AG09309 (cell line): ENCODE data around the gene MEF2B.

Experiments used
- DNase-seq: peaks from one replicate; pipeline ENCODE4 v3.0.0-alpha.2; 2010; ENCODE audit warnings: low read depth
- H3K4me3 ChIP-seq: 2 replicates; pipeline ENCODE4 v1.5.1; 2011; ENCODE audit warnings: mild to moderate bottlenecking, low read depth, low read length, moderate library complexity; ENCODE audit not compliant: control insufficient read depth
- TF ChIP-seq, protein P1 (sequence below): IDR thresholded peaks from 2 replicates; pipeline ENCODE4 v1.5.1; 2011; ENCODE audit warnings: mild to moderate bottlenecking, low read depth, low read length, inconsistent platforms; ENCODE audit not compliant: insufficient read depth, control insufficient read depth; ENCODE audit errors: missing control alignments

The MEF2B gene

DNA sequence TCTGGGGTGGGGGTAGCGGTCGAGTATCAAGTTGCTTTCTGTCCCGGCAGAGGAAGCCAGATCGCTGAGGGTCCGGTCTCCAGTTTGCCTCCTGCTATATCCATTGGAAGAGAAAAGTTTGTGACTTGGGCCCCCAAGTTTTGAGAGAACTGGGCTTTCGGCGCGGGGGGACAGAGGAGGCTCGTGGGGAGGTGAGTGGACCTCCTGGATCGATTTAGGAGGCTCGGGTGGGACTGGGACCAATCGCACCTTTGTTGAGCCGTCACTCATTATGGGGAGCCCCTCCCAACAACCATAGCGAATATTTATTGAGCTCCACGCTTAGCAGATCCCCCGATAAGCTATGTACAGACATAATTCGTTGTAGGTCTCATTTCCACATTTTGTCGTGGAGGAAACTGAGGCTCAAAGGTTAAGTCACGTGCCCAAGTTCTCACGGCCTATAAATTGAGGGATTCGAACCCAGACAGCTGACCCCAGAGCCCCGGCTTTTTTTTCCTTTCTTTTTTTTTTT lies 22.9 kb upstream of the MEF2B start:
- peak overlapping the region; percentile 99 for H3K4me3 ChIP-seq

DNA sequence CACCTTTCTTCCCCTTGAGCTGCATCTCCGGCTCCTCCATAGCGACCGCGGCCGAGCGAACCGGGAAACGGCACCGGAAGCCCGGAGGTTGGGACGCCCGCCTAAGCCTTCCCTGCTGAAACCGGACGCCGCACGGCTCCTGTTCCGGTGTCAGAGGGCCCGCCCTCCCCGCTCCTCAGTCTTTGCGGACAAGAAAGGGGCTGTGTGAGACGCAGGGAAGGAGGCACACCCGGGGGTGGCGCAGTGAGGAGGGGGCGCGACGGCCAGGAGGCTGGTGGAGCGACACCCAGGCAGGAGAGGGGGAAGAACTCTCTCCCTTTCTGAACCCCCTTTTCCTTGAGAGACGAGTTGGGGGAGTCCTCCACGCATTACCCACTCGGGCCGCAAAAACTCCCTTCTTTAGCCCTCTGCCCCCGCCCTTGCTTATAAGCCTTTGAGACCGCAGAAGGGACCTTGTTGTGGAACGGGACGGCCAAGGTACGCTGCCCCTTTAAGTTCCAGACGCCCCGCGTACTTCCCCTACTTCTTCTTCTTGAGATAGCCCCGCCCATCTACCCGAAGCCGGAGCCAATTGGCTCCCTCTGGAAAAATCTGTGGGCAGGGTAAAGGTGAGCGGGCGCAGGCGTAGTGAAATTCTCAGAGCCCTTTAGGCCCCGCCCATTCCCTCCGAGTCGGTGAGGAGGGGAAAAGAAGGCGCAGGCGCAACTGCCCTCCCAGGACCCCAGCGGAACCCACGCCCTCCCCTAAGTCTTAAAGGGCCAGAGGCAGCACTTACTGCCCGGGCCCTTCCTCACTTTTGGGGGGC lies 22.2 kb upstream of the MEF2B start, which contains the start of the genes BORCS8 and RFXANK:
Gene BORCS8, minus strand, starts transcription at position 75 of the 805 bp plus-strand sequence. Its CDS starts 35 bp downstream, at position 40.
Gene RFXANK, plus strand, starts transcription at position 181 of the 805 bp plus-strand sequence. CDS start 1,689 bp downstream, outside the sequence.
- peak; percentile 94 for DNase-seq
- TF ChIP-seq, protein P1, sequence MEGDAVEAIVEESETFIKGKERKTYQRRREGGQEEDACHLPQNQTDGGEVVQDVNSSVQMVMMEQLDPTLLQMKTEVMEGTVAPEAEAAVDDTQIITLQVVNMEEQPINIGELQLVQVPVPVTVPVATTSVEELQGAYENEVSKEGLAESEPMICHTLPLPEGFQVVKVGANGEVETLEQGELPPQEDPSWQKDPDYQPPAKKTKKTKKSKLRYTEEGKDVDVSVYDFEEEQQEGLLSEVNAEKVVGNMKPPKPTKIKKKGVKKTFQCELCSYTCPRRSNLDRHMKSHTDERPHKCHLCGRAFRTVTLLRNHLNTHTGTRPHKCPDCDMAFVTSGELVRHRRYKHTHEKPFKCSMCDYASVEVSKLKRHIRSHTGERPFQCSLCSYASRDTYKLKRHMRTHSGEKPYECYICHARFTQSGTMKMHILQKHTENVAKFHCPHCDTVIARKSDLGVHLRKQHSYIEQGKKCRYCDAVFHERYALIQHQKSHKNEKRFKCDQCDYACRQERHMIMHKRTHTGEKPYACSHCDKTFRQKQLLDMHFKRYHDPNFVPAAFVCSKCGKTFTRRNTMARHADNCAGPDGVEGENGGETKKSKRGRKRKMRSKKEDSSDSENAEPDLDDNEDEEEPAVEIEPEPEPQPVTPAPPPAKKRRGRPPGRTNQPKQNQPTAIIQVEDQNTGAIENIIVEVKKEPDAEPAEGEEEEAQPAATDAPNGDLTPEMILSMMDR: no peak

More for the DNA sequence above, 22.9 kb upstream of the MEF2B start:
- TF ChIP-seq, protein P1: no peak
- no peak for DNase-seq

GRCh38 chr19:19191768-19192077 lies 21.7 kb upstream of the MEF2B start:
- DNase-seq: no peak
- H3K4me3 ChIP-seq: peak overlapping the region; percentile 99

More for the DNA sequence above, 22.2 kb upstream of the MEF2B start, which contains the start of the genes BORCS8 and RFXANK:
- peak within 1 kb of the TSS; percentile 99 for H3K4me3 ChIP-seq

GRCh38 chr19:19186742-19187141 lies 16.7 kb upstream of the MEF2B start:
- DNase-seq: no peak
- H3K4me3 ChIP-seq: no peak overlapping the region
- TF ChIP-seq, protein P1: no peak

More at GRCh38 chr19:19191768-19192077, 21.7 kb upstream of the MEF2B start:
- TF ChIP-seq, protein P1: no peak

DNA sequence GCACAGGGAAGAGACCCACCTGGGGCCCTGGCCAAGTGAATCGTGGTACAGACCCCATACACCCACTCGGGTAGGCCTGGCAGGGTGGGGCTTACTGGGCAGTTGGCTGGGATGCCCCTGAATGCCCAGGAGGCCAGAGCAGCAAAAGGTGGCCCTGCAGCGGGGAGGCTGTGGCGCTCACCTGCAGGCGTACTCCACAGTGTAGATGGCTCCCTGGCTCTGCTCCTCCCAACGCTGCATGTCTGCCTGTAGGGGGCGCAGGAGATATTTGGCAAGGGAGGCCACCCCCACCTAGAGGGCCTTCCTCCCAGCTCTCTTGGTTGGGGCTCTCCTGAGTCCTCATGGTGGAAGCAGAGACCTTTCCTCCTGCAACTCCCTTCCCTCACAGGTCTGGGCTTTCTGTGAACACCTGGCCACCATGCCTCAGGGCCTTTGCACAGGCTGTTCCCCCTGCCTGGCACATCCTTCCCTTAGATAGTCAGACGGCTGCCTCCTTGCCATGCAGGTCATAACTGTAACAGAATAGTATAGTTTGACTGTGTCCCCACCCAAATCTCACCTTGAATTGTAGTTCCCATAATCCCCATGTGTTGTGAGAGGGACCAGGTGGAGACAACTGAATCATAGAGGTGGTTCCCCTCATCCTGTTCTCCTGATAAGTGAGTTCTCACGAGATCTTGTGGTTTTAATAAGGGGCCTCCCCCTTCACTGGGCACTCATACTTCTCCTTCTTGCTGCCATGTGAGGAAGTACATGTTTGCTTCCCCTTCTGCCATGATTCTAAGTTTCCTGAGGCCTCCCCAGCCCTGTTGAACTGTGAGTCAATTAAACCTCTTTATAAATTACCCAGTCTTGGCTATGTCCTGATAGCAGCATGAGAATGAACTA lies 16.0 kb upstream of the MEF2B start:
- H3K4me3 ChIP-seq: no peak overlapping the region
- DNase-seq: no peak
- TF ChIP-seq, protein P1: peak; percentile 69

- H3K4me3 ChIP-seq: no peak overlapping the region
- DNase-seq: no peak
- TF ChIP-seq, protein P1: no peak
Observed at GRCh38 chr19:19181488-19181998, 11.5 kb upstream of the MEF2B start.
